HEK293 (cell line): ENCODE measurements around the gene UBE3C.
"Not testable (repeated sequence)": the region's sequence is repeated elsewhere in the genome, so short reads cannot be mapped to it uniquely, and the experiment has no call there.

Source experiments
- CTCF ChIA-PET: fragments of 350-600 bp; formaldehyde crosslinking; extraction: SDS; loops from one replicate; lab custom pipeline; 2021; ENCODE audit warnings: antibody characterized with exemption; lab: Yijun Ruan, JAX
- POLR2A ChIA-PET: fragments of 300-600 bp; formaldehyde crosslinking; extraction: SDS; loops from one replicate; lab custom pipeline; 2020; ENCODE audit warnings: antibody characterized with exemption, inconsistent platforms; lab: Yijun Ruan, JAX
- H3K27ac ChIP-seq: fragments of 200-500 bp; sonication (Bioruptor generic); 2 replicates; pipeline ENCODE4 v1.5.1; 2014; ENCODE audit warnings: low read depth, low read length, control low read depth, inconsistent platforms; ENCODE audit errors: extremely low read depth
- H3K36me3 ChIP-seq, 2 experiments: fragments of 200-500 bp in 1 of 2; sonication (Bioruptor generic) in 1 of 2; 1 replicate in 1 of 2; 2 replicates in 1 of 2; pipeline ENCODE4 v1.5.1; 2014 to 2017; ENCODE audit warnings: inconsistent platforms in 2 of 2, low read length in 2 of 2; ENCODE audit not compliant: control insufficient read depth in 2 of 2, insufficient read depth in 1 of 2
- H3K4me1 ChIP-seq: fragments of 200-500 bp; sonication (Bioruptor generic); 2 replicates; pipeline ENCODE4 v1.5.1; 2014; ENCODE audit warnings: mild to moderate bottlenecking, low read length, inconsistent platforms; ENCODE audit not compliant: control insufficient read depth, insufficient read depth
- H3K4me3 ChIP-seq: 2 replicates; pipeline ENCODE4 v1.5.1; 2011; ENCODE audit warnings: low read depth, mild to moderate bottlenecking, control low read depth, low read length, moderate library complexity
- H3K9me3 ChIP-seq: fragments of 200-500 bp; sonication (Bioruptor generic); 2 replicates; pipeline ENCODE4 v1.5.1; 2014; ENCODE audit warnings: low read depth, low read length, inconsistent platforms; ENCODE audit not compliant: control insufficient read depth, insufficient read depth
- KLF10 ChIP-seq: fragments of 450-650 bp; IDR thresholded peaks from 2 replicates; pipeline ENCODE4 v1.5.1; 2018; ENCODE audit warnings: missing biosample characterization, mild to moderate bottlenecking, missing genetic modification characterization
- KLF17 ChIP-seq: fragments of 450-650 bp; formaldehyde crosslinking; IDR thresholded peaks from 2 replicates; pipeline ENCODE4 v1.5.1; 2016; ENCODE audit warnings: missing biosample characterization, missing genetic modification characterization
- KLF8 ChIP-seq: fragments of 450-650 bp; formaldehyde crosslinking; IDR thresholded peaks from 2 replicates; pipeline ENCODE4 v1.5.1; 2016; ENCODE audit warnings: missing biosample characterization, missing genetic modification characterization
- PRDM1 ChIP-seq: fragments of 450-650 bp; formaldehyde crosslinking; IDR thresholded peaks from 2 replicates; pipeline ENCODE4; 2016; ENCODE audit warnings: missing biosample characterization, missing genetic modification characterization
- ZBTB17 ChIP-seq: fragments of 450-650 bp; formaldehyde crosslinking; IDR thresholded peaks from 2 replicates; pipeline ENCODE4 v1.5.1; 2016; ENCODE audit warnings: missing biosample characterization, missing genetic modification characterization
- ZBTB20 ChIP-seq: fragments of 450-650 bp; formaldehyde crosslinking; IDR thresholded peaks from 2 replicates; pipeline ENCODE4 v1.5.1; 2016; ENCODE audit warnings: missing biosample characterization, missing genetic modification characterization
- ZNF155 ChIP-seq: fragments of 450-650 bp; formaldehyde crosslinking; IDR thresholded peaks from 2 replicates; pipeline ENCODE4 v1.5.1; 2016; ENCODE audit warnings: missing biosample characterization, missing genetic modification characterization
- ZNF211 ChIP-seq: fragments of 450-650 bp; formaldehyde crosslinking; IDR thresholded peaks from 2 replicates; pipeline ENCODE4 v1.5.1; 2016; ENCODE audit warnings: low read depth, missing biosample characterization, missing genetic modification characterization
- ZNF221 ChIP-seq: fragments of 450-650 bp; formaldehyde crosslinking; IDR thresholded peaks from 2 replicates; pipeline ENCODE4 v1.5.1; 2017; ENCODE audit warnings: missing biosample characterization, missing genetic modification characterization, borderline replicate concordance
- ZNF239 ChIP-seq: fragments of 450-650 bp; formaldehyde crosslinking; IDR thresholded peaks from 2 replicates; pipeline ENCODE4 v1.5.1; 2016; ENCODE audit warnings: missing biosample characterization, missing genetic modification characterization
- ZNF311 ChIP-seq: fragments of 450-650 bp; formaldehyde crosslinking; IDR thresholded peaks from 2 replicates; pipeline ENCODE4 v1.5.1; 2017; ENCODE audit warnings: missing biosample characterization, missing genetic modification characterization, borderline replicate concordance
- ZNF335 ChIP-seq: fragments of 450-650 bp; formaldehyde crosslinking; conservative IDR thresholded peaks from 2 replicates; pipeline ENCODE4 v1.5.1; 2016; ENCODE audit warnings: missing biosample characterization, missing genetic modification characterization
- ZNF548 ChIP-seq: fragments of 450-650 bp; formaldehyde crosslinking; IDR thresholded peaks from 2 replicates; pipeline ENCODE4 v1.5.1; 2016; ENCODE audit warnings: missing biosample characterization, missing genetic modification characterization
- ZNF549 ChIP-seq: fragments of 450-650 bp; IDR thresholded peaks from 2 replicates; pipeline ENCODE4 v1.5.1; 2018; ENCODE audit warnings: missing biosample characterization, missing genetic modification characterization, mild to moderate bottlenecking, inconsistent platforms, moderate library complexity
- ZNF600 ChIP-seq: fragments of 450-650 bp; formaldehyde crosslinking; IDR thresholded peaks from 2 replicates; pipeline ENCODE4 v1.5.1; 2016; ENCODE audit warnings: missing biosample characterization, missing genetic modification characterization
- ZNF645 ChIP-seq: fragments of 450-650 bp; formaldehyde crosslinking; IDR thresholded peaks from 2 replicates; pipeline ENCODE4; 2016; ENCODE audit warnings: missing biosample characterization, missing genetic modification characterization
- ZNF670 ChIP-seq: fragments of 450-650 bp; formaldehyde crosslinking; IDR thresholded peaks from 2 replicates; pipeline ENCODE4 v1.5.1; 2016; ENCODE audit warnings: missing biosample characterization, missing genetic modification characterization, low read depth
- ZSCAN30 ChIP-seq: fragments of 450-650 bp; IDR thresholded peaks from 2 replicates; pipeline ENCODE4 v1.5.1; 2018; ENCODE audit warnings: missing biosample characterization, mild to moderate bottlenecking, missing genetic modification characterization, moderate library complexity
- ZXDB ChIP-seq: fragments of 450-650 bp; formaldehyde crosslinking; IDR thresholded peaks from 2 replicates; pipeline ENCODE4 v1.5.1; 2016; ENCODE audit warnings: missing biosample characterization, missing genetic modification characterization
- TF ChIP-seq, protein P1 (sequence below): fragments of 450-650 bp; formaldehyde crosslinking; IDR thresholded peaks from 2 replicates; pipeline ENCODE4 v1.5.1; 2016; ENCODE audit warnings: missing biosample characterization, missing genetic modification characterization, borderline replicate concordance
- TF ChIP-seq, protein P2 (sequence below): IDR thresholded peaks from 2 replicates; pipeline ENCODE4 v1.6.1; 2011; ENCODE audit warnings: mild to moderate bottlenecking, low read depth, low read length, borderline replicate concordance
- TF ChIP-seq, protein P3 (sequence below): sonication (generic); formaldehyde crosslinking; IDR thresholded peaks from 2 replicates; pipeline ENCODE4 v1.8.1; 2022; ENCODE audit warnings: mild to moderate bottlenecking, moderate library complexity, missing genetic modification reagents

Gene UBE3C

GRCh38 chr7:157273208-157274093, 134.7 kb downstream of the UBE3C start (continued):
- 0 out of 2 replicates have a peak, but pooled peaks have one; percentile 26 for TF ChIP-seq KLF17
- TF ChIP-seq ZBTB20: peak; percentile 32; the same call in 1 of the 2 replicates
- TF ChIP-seq, protein P1, sequence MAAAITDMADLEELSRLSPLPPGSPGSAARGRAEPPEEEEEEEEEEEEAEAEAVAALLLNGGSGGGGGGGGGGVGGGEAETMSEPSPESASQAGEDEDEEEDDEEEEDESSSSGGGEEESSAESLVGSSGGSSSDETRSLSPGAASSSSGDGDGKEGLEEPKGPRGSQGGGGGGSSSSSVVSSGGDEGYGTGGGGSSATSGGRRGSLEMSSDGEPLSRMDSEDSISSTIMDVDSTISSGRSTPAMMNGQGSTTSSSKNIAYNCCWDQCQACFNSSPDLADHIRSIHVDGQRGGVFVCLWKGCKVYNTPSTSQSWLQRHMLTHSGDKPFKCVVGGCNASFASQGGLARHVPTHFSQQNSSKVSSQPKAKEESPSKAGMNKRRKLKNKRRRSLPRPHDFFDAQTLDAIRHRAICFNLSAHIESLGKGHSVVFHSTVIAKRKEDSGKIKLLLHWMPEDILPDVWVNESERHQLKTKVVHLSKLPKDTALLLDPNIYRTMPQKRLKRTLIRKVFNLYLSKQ (tag by site-specific recombination): no peak
- peak; percentile 25; the same call in 1 of the 2 replicates for TF ChIP-seq ZBTB17 (tag by site-specific recombination)
- TF ChIP-seq ZNF600 (tag by site-specific recombination): peak; percentile 82
- TF ChIP-seq ZNF211 (tag by site-specific recombination): no peak
- no peak for TF ChIP-seq KLF10 (tag by site-specific recombination)
- TF ChIP-seq ZNF670 (tag by site-specific recombination): no peak

DNA sequence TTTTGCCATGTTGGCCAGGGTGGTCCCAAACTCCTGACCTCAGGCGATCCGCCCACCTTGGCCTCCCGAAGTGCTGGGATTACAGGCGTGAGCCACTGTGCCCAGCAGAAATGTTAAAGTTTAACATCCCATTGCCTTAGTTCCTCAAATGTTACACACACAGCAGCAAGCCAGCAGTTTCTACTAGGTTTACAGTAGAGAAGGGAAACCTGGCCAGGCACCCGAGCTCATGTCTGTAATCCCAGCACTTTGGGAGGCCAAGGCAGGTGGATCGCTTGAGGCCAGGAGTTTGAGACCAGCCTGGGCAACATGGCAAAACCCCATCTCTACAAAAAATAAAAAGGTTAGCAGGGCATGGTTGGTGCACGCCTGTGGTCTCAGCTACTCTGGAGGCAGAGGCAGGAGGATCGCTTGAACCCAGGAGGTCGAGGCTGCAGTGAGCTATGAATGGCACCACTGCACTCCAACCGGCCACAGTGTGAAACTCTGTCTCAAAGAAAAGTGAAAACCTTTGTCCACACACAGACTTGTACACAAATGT, 135.4 kb downstream of the UBE3C start:
- H3K9me3 ChIP-seq, H3K4me3 ChIP-seq, POLR2A ChIA-PET, H3K4me1 ChIP-seq, H3K27ac ChIP-seq: not testable (repeated sequence)
- H3K36me3 ChIP-seq: peaks cover 0 to 34% of the 10 kb centered on the region in 2 experiments; a peak in 1 of 3 replicates
- CTCF ChIA-PET: interaction anchor here (0.6 to 3.2 kb wide), 23 partner anchors 9 to 1502 kb away, joined by 3 to 18 read pairs (median 4); partner anchors contain the start of gene NOM1

- Histone ChIP-seq H3K27ac (no peak overlapping the region), H3K36me3 (peaks cover 0 to 29% of the 10 kb centered on the region in 2 experiments; a peak in 1 of 3 replicates), H3K9me3 (no peaks in the 10 kb centered on the region), H3K4me1 (no peaks in the 10 kb centered on the region), H3K4me3 (no peak overlapping the region)
- POLR2A ChIA-PET: no interaction called here
- TF ChIP-seq ZNF549 (tag by site-specific recombination): no peak
- TF ChIP-seq ZNF221 (tag by site-specific recombination): no peak
- TF ChIP-seq ZNF155 (tag by site-specific recombination): no peak
- TF ChIP-seq ZNF311: no peak
- TF ChIP-seq PRDM1 (tag by site-specific recombination): no peak
- TF ChIP-seq ZSCAN30 (tag by site-specific recombination): no peak
- TF ChIP-seq, protein P2, sequence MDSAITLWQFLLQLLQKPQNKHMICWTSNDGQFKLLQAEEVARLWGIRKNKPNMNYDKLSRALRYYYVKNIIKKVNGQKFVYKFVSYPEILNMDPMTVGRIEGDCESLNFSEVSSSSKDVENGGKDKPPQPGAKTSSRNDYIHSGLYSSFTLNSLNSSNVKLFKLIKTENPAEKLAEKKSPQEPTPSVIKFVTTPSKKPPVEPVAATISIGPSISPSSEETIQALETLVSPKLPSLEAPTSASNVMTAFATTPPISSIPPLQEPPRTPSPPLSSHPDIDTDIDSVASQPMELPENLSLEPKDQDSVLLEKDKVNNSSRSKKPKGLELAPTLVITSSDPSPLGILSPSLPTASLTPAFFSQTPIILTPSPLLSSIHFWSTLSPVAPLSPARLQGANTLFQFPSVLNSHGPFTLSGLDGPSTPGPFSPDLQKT: no peak
- TF ChIP-seq ZNF335 (tag by site-specific recombination): no peak
- TF ChIP-seq, protein P3, sequence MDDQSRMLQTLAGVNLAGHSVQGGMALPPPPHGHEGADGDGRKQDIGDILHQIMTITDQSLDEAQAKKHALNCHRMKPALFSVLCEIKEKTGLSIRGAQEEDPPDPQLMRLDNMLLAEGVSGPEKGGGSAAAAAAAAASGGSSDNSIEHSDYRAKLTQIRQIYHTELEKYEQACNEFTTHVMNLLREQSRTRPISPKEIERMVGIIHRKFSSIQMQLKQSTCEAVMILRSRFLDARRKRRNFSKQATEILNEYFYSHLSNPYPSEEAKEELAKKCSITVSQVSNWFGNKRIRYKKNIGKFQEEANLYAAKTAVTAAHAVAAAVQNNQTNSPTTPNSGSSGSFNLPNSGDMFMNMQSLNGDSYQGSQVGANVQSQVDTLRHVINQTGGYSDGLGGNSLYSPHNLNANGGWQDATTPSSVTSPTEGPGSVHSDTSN (CRISPR knock-in tag): no peak
- TF ChIP-seq ZNF548 (tag by site-specific recombination): no peak
- TF ChIP-seq ZNF600 (tag by site-specific recombination): no peak
- TF ChIP-seq KLF8: no peak
- no peak for TF ChIP-seq ZNF645 (tag by site-specific recombination)
- TF ChIP-seq ZNF239: no peak
- TF ChIP-seq ZXDB (tag by site-specific recombination): no peak
- CTCF ChIA-PET: interaction anchor here (0.6 to 3.2 kb wide), 5 partner anchors 9 to 340 kb away, joined by 4 to 18 read pairs (median 8); no protein-coding TSS in a partner anchor
Observed at GRCh38 chr7:157274991-157275427, 136.3 kb downstream of the UBE3C start.
